NCI-H146 (cell line): ENCODE results near the gene RBFOX1.

Experiments
- DNase-seq: peaks from one replicate; lab custom pipeline; 2025; lab: John Stamatoyannopoulos, UW

The RBFOX1 gene

GRCh38 chr16:7334801-7335560 lies 2.3 kb downstream of the RBFOX1 start:
- no peak for DNase-seq

GRCh38 chr16:7335991-7336634 lies 3.5 kb downstream of the RBFOX1 start:
- DNase-seq = no peak

DNA sequence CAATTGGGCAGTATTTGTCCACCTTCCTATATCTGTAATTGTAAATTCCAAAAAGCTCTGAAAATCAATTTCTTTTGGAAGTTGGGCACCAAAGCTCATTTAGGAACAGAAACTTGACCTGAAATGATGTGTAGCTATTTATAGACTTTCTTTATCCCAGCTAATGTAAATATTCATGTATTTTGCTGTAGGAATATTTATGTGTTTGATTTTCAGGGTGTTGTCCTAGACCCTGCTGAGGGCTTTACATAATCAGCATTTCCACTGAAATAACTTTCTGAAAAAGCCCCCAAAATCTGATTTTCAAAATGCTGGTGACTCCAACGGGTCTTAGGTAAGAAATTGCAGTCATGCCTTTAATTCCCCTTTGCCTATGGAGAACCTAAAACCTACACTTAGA lies 4.1 kb downstream of the RBFOX1 start:
- DNase-seq = no peak

DNA sequence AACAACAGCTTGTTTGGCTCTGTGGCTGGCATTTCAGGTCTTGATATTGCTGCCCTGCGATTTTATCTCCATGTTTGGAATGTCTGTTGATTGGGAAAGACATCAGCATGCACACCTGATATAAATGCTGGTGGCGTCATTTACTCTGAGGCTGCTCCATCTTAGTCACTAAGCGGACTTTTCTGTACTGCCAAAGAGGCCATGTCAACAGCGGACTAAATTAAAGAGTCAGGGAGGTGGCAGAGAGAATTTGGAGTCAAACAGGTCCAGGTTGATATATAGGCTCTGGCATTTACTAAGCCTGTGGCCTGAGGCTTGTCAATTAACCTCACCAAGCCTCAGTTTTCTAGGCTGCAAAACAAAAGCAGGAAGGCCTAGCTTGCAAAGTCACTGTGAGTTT lies 6.2 kb downstream of the RBFOX1 start:
- DNase-seq = no peak

DNA sequence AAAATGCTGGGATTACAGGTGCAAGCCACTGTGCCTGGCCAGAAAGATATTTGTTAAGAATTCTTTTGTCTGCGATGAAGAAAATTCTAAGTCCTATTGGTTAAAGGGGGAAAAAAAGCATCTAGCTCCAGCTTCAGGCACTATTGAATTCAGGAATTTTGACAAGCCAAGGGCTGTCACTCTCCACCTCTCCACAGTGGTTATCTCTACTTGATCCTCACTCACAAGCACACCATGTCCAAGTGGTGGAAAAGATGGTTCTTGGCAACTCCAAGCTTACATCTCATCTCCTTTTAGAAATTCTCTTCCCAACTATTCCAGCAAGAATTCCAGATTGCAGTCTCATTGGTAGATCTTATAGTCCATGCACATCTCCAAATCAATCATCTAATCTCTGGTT lies 7.1 kb downstream of the RBFOX1 start:
- no peak for DNase-seq

GRCh38 chr16:7340938-7341337 lies 8.3 kb downstream of the RBFOX1 start:
- DNase-seq = no peak

DNA sequence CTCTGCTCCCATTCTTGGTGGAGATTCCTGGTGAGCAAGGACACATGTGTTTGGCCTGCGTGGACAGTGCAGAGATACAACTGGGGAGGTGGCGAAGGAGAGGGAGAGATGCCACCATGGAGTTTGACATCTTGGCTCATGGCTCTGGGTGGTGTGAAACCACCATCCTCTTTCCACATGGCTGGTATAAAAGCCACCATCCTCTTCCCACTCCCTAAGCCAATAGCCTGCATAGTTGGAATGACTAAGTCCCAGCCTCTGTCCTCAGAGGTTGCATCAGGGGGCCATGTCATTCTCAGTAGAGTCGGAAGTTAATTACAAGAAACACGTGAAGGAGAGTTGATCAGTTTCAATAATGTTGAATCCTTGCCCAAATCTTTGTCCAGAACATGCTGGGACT lies 10.0 kb downstream of the RBFOX1 start:
- no peak for DNase-seq

- no peak for DNase-seq
These were observed 10.6 kb downstream of the RBFOX1 start for GRCh38 chr16:7343243-7343642.

DNA sequence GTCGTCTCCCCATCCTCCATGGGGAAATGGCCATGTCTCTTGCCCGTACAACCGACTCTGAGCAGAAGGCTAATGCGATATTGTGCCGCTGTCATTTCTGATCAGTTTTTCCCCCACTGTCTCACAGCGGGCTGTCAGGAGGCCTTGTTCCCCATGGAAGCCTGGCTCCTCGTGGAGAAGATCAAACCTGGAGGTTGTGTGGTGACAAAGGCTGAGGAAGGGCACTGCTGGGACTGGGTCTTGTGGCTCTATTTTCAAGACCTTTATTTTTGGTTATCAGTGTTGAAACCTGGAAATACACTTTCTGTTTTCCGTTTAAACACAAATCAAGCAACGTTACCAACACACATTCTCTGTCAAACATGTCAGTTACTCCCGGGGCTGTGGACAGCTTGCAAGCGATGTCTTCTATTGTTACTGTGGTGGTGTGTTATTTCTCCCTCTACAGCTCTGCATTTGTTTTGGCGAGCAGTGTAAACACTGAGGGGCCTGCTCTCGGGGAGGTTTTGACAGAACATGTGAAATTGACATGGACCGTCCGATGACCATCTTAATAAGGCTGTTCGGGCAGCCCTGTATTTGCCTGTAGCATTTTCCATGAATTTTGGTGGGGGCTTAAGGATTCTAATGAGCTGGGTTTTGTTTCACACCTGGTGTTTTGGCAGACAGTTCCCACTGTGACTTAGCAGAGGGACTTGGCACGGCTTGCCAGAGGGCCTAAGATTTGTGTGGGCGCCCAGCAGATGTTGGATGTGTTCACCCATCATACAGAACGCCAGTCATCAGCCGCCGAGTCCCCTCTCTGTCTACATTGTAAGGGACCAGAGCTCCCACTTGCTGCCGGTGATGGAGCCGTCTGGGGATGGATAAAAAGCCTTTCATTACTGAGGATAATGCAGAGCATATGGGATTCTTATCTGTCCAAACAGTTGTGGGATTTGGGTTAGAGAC lies 12.5 kb downstream of the RBFOX1 start:
- peak; percentile 27 for DNase-seq

GRCh38 chr16:7350806-7351205 lies 18.2 kb downstream of the RBFOX1 start:
- DNase-seq = no peak

GRCh38 chr16:7351610-7352510 lies 19.2 kb downstream of the RBFOX1 start:
- no peak for DNase-seq

- DNase-seq = no peak
These were observed 23.1 kb downstream of the RBFOX1 start for GRCh38 chr16:7355758-7356157.

- DNase-seq = no peak
These were observed 28.9 kb downstream of the RBFOX1 start for GRCh38 chr16:7361416-7362129.

GRCh38 chr16:7362231-7362630 lies 29.6 kb downstream of the RBFOX1 start:
- DNase-seq = no peak

GRCh38 chr16:7363422-7364417 lies 31.1 kb downstream of the RBFOX1 start:
- no peak for DNase-seq

DNA sequence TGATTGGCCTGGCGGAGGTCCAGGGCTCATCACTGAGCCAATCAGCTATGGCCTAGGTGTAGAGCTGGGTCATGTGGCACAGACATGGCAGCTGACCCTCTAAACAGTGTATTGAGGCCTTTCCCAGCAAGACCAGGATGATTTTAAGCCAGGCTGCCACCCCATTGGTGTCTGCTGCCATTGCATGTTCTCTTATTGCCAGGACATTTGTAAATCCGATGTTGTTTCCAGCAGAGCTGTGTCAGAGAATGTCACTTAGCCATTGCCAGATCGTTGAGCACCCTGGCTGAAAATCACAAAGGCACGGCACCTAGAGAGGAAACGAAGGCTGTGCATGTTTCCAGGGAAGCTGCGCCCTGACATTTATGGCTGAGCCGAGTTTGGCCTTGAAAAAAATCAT lies 33.4 kb downstream of the RBFOX1 start:
- DNase-seq = no peak

- DNase-seq = no peak
These were observed 34.6 kb downstream of the RBFOX1 start for GRCh38 chr16:7366993-7367880.

DNA sequence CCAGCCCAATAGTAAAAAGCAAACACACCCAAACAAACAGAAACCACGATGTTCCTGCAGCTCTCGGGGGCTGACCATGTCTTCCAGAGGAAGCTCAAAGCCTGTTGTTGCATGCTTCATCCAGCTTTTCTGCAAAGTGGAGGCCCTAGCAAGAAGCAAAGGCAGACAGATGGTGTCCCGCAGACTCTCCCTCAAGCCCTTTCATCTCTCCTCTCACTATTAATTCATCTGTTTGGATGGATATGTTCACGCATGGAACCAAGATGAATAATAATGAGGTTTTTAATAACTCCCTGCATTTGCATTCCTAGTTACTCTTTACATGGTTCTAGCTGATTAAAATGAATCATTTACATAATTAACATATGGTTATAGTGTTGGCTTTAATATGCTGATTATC lies 36.6 kb downstream of the RBFOX1 start:
- DNase-seq = no peak

GRCh38 chr16:7372095-7372494 lies 39.5 kb downstream of the RBFOX1 start:
- DNase-seq = no peak
